Measurements from ENCODE around the gene ADH6. TPM values are rescaled to one million over a fixed set of nuclear protein-coding genes. Genes with fewer than 3 reads are reported as not detected.
"Not testable (repeated sequence)": the region's sequence is repeated elsewhere in the genome, so short reads cannot be mapped to it uniquely, and the experiment has no call there.

The ADH6 gene
- total RNA-seq: 36.3 TPM

DNA sequence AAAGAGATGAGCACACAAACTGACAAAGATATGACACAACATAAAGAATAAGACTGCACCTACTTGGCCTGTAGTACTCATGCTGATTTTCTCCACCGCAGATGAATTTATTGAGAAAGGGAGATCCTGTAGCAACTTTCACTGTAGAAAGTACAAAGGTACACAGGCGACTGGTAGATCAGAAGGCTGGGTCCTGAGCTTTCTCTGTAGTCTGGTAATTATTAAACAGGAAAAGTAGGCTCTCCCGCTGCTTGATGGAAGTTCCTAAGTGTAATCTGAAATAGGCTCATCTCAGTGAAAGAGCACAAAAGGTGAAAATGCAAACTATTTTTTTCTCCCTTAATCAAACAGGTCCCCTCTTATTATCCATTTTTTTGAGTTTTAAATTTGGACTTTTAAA is at the start of gene ADH6:
Gene ADH6, minus strand, starts transcription at position 175 of the 400 bp plus-strand sequence. Its CDS starts 94 bp downstream, at position 81.
- peak; percentile 29 for DNase-seq (ENCODE audit: low spot score)

DNA sequence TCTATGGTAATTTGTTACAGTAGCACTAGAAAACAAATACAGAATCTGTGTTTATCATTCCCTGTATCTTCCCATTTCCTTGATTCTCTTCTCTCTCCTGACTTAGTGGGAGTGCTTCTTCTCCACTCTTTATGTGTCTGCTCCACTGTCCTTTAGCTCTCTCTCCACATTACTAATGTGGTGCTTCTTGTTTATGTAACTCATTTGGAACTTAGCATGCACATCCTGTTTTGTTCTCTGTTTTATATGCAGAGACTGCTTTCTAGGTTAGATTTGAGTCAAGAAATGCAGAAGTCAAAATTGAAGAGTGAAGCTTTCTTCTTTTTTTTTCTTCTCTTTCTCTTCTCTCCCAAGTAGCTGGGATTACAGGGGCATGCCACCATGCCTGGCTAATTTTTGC is 45.9 kb upstream of the ADH6 start:
- DNase-seq (ENCODE audit: low spot score): no peak

DNA sequence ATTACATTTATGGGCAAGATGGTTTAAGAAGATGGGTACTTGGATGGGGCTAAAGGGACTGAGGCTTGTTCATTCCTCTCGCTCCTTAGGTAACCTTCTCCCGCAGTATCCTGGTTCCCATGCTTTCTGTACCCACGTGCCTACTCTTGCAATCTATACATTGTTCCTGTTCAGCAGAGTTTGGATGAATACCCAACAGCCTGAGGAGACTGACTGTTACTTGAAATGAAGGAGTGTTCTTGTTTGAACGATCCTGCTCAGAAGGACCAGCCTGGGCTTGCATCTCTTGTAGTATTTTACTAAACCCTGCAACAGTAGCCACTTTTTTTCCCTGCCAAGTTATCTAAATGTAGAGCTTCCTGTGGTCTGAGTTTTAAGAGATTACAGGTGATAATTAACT is 33.7 kb upstream of the ADH6 start:
- no peak for DNase-seq (ENCODE audit: low spot score)

DNA sequence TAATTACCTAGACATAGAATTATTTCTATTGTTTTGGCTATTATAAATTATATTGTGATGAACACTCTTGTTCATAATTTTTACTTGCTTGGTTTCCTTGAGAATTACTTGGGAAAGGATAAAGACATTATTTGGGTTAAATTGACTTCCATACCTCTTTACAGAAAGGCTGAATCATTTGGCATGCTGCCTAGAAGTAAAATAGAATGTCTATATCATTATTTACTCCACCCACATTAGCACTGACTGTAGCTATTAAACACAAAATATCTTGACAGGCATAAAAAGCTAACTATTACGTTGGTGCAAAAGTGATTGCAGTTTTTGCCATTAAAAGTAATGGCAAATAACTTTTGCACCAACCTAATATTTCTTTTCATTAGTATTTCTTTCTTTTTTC is 29.7 kb upstream of the ADH6 start:
- no peak for DNase-seq (ENCODE audit: low spot score)

DNA sequence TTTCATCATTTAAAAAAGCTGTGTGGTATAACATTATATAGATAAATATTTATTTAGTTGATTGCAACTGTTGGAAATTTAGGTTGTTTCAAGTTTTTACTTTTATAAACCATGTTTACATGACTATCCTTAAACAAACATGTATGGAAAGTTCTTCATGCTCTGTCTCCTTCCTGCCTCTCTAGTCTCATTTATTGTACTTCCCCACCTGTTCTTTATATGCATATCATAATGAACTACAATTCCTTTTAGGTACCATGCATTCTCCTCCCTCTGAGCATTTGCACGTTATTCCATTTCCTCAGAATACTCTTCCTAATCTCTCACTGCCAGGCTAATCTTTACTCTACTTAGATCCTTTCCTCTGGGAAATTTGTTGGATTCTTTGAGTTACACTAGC is 16.9 kb upstream of the ADH6 start:
- DNase-seq (ENCODE audit: low spot score): no peak

DNA sequence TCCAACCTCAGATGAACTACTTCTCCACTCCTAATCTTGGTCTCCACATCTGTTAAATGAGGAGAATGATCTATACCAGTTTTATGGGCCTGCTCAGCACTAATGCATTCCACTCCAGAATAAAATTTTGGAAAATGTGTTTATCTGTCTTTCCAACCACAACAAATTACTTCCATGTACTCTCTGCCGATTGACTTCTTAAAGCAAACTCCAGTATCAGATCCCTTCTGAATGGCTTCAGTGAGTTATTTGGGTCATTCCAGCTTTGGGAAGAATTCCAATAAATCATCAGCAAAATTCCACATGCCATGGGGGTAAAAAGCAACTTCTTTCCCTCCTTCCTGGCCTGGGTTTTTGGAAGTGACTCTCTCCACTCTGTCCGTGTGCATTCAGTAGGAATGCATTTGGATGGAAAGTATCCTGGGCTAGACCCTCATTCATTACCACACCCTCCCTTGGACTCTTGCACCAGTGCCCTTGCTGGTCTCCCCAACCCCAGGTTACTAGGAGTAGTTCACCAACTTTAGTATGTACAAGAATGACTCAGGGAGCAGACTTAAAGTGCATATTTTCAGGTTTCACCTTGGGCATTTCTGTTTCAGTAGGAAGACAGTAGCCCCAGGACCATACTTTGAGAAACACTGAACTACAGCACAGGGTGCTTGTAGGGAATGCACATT is 15.4 kb upstream of the ADH6 start:
- no peak for DNase-seq (ENCODE audit: low spot score)

DNA sequence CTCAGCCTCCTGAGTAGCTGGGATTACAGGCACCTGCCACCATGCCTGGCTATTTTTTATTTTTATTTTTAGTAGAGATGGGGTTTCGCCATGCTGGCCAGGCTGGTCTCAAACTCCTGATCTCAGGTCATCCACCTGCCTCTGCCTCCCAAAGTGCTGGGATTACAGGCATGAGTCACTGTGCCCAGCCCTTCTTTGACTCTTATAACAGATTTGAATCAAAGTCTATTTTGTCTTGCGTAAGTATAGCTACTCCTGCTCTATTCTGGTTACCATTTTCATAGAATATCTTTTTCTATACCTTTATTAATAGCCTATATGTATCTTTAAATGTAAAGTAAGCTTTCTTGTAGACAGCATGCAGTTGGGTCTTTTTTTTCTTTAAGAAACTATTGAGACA is 14.4 kb upstream of the ADH6 start:
- not testable (repeated sequence) for DNase-seq (ENCODE audit: low spot score)

DNA sequence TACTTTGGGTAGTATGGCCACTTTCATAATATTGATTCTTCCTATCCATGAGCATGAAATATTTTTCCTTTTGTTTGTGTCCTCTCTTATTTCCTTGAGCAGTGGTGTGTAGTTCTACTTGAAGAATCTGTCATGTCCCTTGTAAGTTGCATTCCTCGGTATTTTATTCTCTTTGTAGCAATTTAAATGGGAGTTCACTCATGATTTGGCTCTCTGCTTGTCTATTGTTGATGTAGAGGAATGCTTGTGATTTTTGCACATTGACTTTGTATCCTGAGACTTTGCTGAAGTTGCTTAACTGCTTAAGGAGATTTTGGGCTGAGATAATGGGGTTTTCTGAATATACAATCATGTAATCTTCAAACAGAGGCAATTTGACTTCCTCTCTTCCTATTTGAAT is 9.7 kb upstream of the ADH6 start:
- not testable (repeated sequence) for DNase-seq (ENCODE audit: low spot score)

DNA sequence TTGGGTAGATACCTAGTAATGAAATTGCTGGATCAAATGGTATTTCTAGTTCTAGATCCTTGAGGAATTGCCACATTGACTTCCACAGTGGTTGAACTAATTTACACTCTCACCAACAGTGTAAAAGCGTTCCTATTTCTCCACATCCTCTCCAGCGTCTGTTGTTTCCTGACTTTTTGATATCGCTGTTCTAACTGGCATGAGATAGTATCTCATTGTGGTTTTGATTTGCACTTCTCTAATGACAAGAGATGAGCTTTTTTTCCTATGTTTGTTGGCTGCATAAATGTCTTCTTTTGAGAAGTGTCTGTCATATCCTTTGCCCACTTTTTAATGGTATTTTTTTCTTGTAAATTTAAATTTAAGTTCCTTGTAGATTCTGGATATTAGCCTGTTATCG is 8.6 kb upstream of the ADH6 start:
- not testable (repeated sequence) for DNase-seq (ENCODE audit: low spot score)

DNA sequence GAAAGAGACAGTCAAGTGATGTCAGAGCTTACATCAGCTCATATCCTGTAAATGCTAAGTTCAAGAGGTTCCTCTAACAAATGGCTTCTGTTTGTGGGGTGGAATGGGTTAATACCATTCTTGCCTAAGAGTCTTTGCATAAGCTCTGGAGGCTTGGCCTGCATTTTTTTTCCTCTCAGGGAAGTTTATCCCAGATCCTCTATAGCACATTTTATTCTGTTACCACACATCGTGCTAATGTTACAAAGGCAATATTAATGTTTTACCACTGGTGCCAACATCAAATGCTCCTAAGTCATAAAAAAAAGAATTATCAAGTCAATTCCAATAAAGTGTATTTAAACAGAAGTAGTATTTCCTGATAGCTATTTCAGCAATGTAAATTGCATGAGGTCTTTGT is 2.9 kb upstream of the ADH6 start:
- no peak for DNase-seq (ENCODE audit: low spot score)

DNA sequence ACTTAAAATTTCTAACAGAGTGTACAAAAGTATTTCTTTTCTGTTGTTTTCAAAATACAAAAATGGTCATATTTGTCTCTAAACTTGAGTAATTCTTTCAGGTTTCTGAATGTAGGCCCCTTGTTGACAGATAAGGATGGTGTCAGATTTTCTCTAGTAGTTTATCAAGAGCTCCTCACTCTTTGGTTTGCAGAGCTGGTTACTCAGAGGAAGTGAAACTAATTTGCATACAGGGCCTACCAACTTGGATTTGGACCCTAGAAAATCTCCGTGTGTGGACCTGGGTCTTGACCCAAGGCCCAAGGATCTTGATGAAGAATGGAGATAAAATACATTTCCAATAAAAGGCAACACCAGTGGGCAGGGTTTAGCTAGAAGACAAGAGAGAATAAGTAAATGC is 433 bp upstream of the ADH6 start:
- no peak for DNase-seq (ENCODE audit: low spot score)

DNA sequence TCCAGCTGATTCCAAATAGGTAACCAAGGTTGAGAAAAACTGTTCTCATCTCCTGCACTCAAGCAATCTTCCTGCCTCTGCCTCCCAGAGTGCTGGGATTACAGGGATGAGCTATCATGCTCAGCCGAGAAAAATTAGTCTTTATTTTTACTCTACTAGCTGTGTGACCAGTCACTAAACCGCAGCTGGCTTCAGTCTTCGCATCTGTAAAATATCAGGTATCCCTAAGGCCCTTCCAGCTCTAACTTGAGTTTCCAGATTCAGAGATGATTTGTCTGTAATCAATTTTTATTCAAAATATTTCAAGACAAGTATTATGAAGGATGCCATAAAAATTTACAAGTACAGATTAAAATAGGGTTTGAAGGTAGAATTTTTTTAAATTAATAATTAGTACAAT is 3.5 kb downstream of the ADH6 start:
- DNase-seq (ENCODE audit: low spot score): no peak

DNA sequence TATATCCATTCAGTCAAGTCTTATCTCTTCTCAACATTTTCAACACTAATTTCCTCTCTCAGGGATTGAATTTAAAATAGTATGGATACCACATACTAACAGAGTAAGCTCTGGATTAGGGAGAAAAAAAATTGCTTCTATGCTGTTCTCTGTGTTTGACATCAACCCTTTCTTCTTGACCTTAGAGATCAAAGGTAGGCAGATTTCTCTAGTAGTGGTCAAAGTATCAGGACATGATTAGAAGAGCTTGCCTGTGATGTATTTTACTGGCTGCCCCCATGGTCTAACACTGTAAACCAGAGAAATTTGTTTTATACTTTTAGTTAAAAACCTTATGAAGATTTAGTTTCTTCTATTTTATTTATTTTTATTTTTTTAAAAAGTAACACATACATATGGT is 8.3 kb downstream of the ADH6 start:
- no peak for DNase-seq (ENCODE audit: low spot score)

DNA sequence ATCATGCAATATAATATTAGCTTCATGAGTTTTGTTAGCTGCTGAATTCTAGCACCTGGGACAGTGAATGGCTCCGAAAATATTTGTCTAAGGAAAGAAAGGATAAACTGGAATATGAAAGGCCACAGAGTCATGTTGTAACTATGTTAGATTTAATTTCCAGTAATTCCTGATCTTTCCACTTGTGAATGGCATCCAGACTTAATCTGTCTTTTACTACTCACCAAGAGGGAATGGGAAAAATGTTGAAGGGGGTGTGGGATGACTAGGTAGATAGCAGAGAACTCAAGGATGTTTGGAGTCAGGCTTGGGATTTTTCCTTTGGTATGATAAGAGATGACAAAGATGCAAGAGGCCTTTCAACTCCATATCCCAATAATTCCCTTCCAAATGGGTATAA is 9.4 kb downstream of the ADH6 start:
- no peak for DNase-seq (ENCODE audit: low spot score)

DNA sequence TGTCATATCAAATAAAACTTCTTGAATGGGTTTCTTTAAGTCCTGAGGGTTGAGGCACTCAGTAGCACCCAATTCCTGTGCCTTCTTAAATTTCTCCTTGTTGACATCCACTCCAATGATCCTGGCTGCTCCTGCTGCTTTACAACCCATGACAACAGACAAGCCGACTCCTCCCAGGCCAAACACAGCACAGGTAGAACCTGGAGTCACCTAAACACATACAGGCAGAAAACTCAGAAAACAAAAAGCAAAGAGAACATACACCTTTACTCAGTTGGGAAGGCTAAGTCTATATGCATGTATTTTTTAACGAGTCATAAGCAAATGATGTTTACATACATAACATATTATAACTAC is 10.3 kb downstream of the ADH6 start:
- no peak for DNase-seq (ENCODE audit: low spot score)

DNA sequence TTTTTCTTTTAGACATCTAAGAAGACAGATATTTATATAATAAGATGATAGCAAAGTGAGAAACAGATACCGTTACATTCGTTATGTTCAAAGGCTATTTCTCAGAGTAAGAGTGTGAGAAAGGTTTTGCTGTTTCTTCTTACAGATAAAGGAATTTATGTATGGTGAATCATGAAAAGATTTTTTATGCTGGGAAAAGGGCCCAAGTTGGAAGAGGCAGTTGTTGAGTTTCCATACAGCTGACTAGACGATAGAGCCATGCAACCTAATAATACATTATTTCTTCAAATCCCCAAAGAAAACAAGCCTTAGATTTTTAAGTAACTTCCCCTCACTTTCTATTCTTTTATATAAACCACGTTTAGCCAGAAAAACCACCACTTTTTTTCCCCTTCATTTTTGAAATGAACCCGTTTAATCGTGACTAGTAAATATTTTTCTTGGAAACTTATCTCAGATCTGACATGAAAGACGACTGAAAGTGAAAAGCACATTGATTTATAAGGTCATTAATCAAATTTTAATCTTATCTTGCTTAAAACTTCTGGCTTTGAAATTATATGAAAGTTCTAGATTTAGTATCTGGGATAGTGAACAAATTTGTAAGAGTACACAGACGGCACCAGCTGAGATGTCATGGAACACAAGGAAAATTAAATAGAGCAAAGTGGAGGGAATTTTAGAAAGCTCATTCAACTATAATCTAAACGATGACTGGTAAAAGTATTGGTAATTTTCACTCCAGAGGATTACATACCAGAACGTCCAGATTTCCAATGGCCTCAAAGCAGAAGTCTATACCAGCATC is 10.9 kb downstream of the ADH6 start:
- no peak for DNase-seq (ENCODE audit: low spot score)

DNA sequence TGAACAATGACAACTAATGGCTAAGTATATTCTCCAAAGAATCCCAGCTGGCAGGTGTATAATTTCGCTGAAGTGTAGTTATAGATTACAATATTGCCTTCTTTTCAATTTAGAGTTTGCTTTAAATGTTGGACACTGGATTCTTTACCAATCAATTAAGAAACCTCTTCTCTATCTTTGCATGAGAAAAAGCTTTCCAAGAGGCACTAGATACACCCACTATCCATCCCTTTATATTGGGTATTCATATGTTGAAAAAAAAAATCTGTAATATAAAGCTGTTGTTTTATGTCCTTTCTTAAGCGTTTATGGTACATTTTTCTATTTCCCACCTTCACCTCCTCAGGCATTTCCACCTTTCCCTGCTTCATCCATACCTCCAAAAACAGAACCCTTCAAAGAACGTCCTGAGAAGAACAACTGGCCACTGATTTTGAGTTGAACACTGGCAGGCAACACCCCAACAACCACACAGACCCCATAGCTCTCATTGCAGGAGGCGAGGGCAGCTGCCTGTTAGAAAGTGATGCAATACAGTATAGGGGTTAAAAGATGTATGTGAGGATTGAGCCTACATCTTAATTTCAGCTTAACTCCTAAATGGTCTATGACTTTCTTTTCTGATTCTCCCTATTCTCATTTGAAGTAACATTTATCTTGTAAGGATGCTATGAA is 11.8 kb downstream of the ADH6 start:
- no peak for DNase-seq (ENCODE audit: low spot score)

DNA sequence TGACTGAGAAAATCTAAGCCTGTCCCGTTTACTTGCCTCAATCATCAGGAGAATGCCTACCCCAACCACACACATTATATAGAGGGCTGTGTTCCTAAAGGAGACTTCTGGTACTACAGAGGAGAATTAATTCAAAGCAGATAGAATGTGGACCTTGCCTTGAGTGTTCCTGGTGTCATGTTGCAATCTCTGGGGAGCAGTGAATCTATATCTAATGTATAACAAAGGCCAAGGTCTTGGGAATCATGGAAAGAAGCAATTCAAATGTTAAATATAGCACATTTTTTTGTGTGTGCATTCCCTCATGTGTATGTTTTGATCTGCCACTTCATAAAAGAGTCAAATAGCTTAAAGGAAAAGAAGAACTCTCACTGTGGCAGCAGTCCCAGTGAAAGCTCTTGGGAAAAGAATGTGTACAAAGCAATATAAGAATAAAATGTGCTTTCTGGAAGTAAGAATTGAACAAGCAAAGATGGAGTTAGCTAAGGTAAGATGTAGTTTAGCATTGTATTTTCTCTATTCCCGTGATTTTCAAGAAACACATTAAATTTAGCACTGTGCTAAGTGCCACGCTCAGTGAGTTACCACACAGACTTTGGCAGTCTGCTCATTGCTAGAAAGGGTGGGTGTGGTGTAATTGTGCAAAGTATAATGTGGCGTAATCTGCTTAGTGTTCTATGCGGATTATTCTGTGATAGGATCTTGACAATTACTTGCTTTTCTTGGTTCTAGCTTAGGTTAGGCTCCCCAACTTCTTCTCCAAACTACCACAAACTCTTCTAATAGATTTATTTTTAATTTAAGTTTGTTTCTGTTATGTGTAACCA is 13.7 kb downstream of the ADH6 start:
- DNase-seq (ENCODE audit: low spot score): no peak

DNA sequence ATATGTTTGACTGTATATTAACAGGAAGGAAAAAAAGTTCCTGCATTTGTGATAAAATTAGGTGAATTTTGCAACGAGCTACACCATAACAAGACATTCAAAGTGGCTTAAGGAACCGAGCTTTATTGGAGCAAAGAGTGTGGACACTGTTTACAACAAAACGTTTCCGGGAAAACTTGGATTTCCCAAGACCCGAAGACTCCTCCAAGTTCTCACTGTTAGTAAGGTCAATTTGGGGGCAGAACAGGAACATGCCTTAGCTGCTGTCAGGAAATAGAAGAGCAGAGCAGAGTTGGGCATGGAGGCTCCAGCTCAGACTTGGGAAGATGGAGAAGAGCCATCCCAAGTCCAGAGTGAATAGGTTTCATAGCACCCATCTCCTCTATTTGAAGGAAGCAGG is 16.5 kb downstream of the ADH6 start:
- peak; percentile 26 for DNase-seq (ENCODE audit: low spot score)

DNA sequence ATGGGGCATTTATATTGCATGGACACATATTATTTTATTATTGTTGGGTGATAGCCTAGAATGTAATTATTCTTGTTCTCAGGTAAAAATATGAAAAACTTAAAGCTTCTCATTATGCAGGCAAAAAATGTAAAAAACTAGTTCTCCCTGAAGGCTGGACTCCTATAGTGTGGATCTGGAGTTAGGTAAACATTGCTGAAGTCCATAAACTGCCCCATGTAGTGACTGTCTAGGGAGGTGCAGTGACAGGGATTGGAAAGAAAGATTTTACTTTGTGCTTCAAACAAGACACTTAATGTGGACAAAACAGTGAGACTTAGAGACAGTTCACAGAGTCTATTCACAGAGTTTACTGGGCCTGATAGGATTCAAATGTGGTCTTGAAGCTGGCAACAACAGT is 17.0 kb downstream of the ADH6 start:
- DNase-seq (ENCODE audit: low spot score): no peak

DNA sequence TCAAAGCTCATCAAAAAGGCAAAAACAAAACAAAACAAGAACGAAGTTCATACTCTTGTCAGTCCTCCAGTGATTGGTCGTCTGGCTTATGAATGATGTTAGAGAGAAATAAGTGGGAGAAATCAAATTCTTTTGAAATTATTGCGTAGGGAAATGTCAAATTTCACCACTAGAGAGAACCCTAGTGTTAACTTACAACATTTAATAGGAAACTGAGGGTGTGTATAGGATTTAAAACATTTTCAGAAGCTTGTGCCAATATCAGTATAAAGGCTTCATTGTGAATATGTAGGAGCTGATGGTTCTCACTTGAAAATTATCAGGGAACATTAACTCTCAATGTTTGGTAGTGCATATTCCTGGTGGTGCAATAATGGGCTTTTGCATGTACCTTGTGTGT is 17.4 kb downstream of the ADH6 start:
- no peak for DNase-seq (ENCODE audit: low spot score)

DNA sequence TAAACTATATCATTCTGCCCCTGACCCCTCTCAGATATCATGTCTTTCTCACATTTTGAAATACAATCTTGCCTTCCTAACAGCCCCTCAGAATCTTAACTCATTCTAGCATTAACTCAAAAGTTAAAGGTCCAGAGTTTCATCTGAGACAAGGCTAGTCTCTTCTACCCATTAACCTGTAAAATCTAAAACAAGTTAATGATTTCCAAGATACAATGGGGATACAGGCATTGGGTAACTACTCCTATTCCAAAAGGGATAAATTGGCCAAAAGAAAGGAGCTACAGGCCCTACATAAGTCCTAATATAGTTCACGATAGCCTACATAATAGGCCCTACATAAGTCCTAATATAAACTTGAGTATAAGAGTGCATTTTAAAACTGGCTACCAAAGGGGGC is 18.9 kb downstream of the ADH6 start:
- no peak for DNase-seq (ENCODE audit: low spot score)
